Cardiac muscle cell (in vitro differentiated cells and primary cell): ENCODE measurements around the gene R3HDM2. TPM values are rescaled to one million over a fixed set of nuclear protein-coding genes. Genes with fewer than 3 reads are reported as not detected.

Experiments
- DNase-seq, 2 donors: peaks; one replicate each; pipeline versions ENCODE4 v3.0.0 to v3.0.0-alpha.2; 2010 to 2017; ENCODE audit warnings: low read depth in 1 of 2, low spot score in 1 of 2
- H3K27ac ChIP-seq: fragments of 200-600 bp; sonication (generic); 2 replicates; pipeline ENCODE4 v1.5.1; 2016
- H3K27me3 ChIP-seq: fragments of 200-600 bp; sonication (generic); 2 replicates; pipeline ENCODE4 v1.6.0; 2016; ENCODE audit warnings: control low read depth
- H3K36me3 ChIP-seq: fragments of 200-600 bp; sonication (generic); 2 replicates; pipeline ENCODE4 v1.5.1; 2016; ENCODE audit warnings: control low read depth
- H3K4me1 ChIP-seq: fragments of 200-600 bp; sonication (generic); 2 replicates; pipeline ENCODE4 v1.8.1; 2017; ENCODE audit warnings: low read depth, mild to moderate bottlenecking, mixed run types
- H3K4me3 ChIP-seq: fragments of 200-600 bp; sonication (generic); 2 replicates; pipeline ENCODE4 v1.5.1; 2016; ENCODE audit warnings: mild to moderate bottlenecking
- H3K9me3 ChIP-seq: fragments of 200-600 bp; sonication (generic); 2 replicates; pipeline ENCODE4 v1.5.1; 2017; ENCODE audit warnings: low read depth, mild to moderate bottlenecking, control low read depth
- CTCF ChIP-seq: IDR thresholded peaks from 2 replicates; pipeline ENCODE4 v1.5.1; 2012; ENCODE audit warnings: low read depth, mild to moderate bottlenecking, low read length
- polyA plus RNA-seq: library from polyadenylated mRNA; unstranded; fragments of >200 nt; fragmentation: Nextera tagmentation; extraction: Ambion mirVana; gene quantifications from 2 replicates; pipeline ENCODE4 v1.2.1, GENCODE V29; 2016
- total RNA-seq: library from RNA; depleted of rRNA; stranded (reverse); fragments of >200 nt; gene quantifications from 2 replicates; pipeline ENCODE4 v1.2.3, GENCODE V29; 2016

Gene R3HDM2
- total and polyA plus RNA-seq, 2 experiments from 2014 or later, result 23.3 to 59.9 TPM

GRCh38 chr12:57250956-57251355 is 179.9 kb downstream of the R3HDM2 start, which contains the start of gene STAC3:
STAC3 (minus strand) TSS chr12:57251187; CDS start chr12:57249636, 1,551 bp downstream.
- H3K4me3 ChIP-seq, result no peak within 1 kb of the TSS
- H3K9me3 ChIP-seq, result no peaks in the 10 kb centered on the region
- no peaks in the 10 kb centered on the region for H3K27me3 ChIP-seq
- H3K36me3 ChIP-seq, result no peaks in the 10 kb centered on the region
- DNase-seq, result no peak
- TF ChIP-seq CTCF, result no peak
- H3K27ac ChIP-seq, result peak within 1 kb of the TSS; percentile 59
- peaks cover 13% of the 10 kb centered on the region for H3K4me1 ChIP-seq

GRCh38 chr12:57250541-57250940 is 180.3 kb downstream of the R3HDM2 start:
- peaks cover 13% of the 10 kb centered on the region for H3K4me1 ChIP-seq
- H3K27me3 ChIP-seq, result no peaks in the 10 kb centered on the region
- H3K9me3 ChIP-seq, result no peaks in the 10 kb centered on the region
- DNase-seq, result no peak
- H3K36me3 ChIP-seq, result no peaks in the 10 kb centered on the region
- H3K4me3 ChIP-seq, result no peak overlapping the region
- peak overlapping the region; percentile 59 for H3K27ac ChIP-seq
- no peak for TF ChIP-seq CTCF

- no peak for DNase-seq
- H3K27ac ChIP-seq, result no peak overlapping the region
- H3K36me3 ChIP-seq, result no peaks in the 10 kb centered on the region
- no peak for TF ChIP-seq CTCF
- H3K4me1 ChIP-seq, result peaks cover 13% of the 10 kb centered on the region
- H3K4me3 ChIP-seq, result no peak overlapping the region
- H3K9me3 ChIP-seq, result no peaks in the 10 kb centered on the region
- H3K27me3 ChIP-seq, result no peaks in the 10 kb centered on the region
Measured at GRCh38 chr12:57248934-57249742, 181.7 kb downstream of the R3HDM2 start.

GRCh38 chr12:57247041-57247440 is 183.8 kb downstream of the R3HDM2 start:
- DNase-seq, result no peak
- peaks cover 13% of the 10 kb centered on the region for H3K4me1 ChIP-seq
- no peak overlapping the region for H3K4me3 ChIP-seq
- no peaks in the 10 kb centered on the region for H3K36me3 ChIP-seq
- no peak for TF ChIP-seq CTCF
- H3K9me3 ChIP-seq, result no peaks in the 10 kb centered on the region
- H3K27me3 ChIP-seq, result peaks cover 15% of the 10 kb centered on the region
- H3K27ac ChIP-seq, result no peak overlapping the region

- Histone ChIP-seq H3K4me1 (peaks cover 10% of the 10 kb centered on the region), H3K36me3 (no peaks in the 10 kb centered on the region), H3K27me3 (peaks cover 42% of the 10 kb centered on the region), H3K27ac (no peak overlapping the region), H3K4me3 (no peak overlapping the region), H3K9me3 (no peaks in the 10 kb centered on the region)
- no peak for TF ChIP-seq CTCF
- DNase-seq, result no peak
Measured at GRCh38 chr12:57244312-57244696, 186.5 kb downstream of the R3HDM2 start.
